DOHH2 (cell line): ENCODE data around the gene MACROD1.

Experiments
- CTCF ChIP-seq: fragments of 200-600 bp; sonication (generic); IDR thresholded peaks from one replicate; pipeline ENCODE4 v1.5.1; 2014; ENCODE audit warnings: antibody characterized with exemption, mild to moderate bottlenecking, low read depth, low read length; ENCODE audit not compliant: poor library complexity, severe bottlenecking
- EZH2phosphoT487 ChIP-seq: fragments of 200-600 bp; sonication (generic); IDR thresholded peaks from 2 replicates; pipeline ENCODE4 v1.6.1; 2017; ENCODE audit warnings: borderline replicate concordance, mild to moderate bottlenecking, antibody characterized with exemption, low read length, moderate library complexity, mixed read lengths

- TF ChIP-seq CTCF: no peak
- no peak for TF ChIP-seq EZH2phosphoT487
These were observed 42.2 kb downstream of the MACROD1 start for GRCh38 chr11:64123679-64124078.
